GM12878 (cell line): Measurements from ENCODE around the gene MAML2. TPM values are rescaled to one million over a fixed set of nuclear protein-coding genes. Genes with fewer than 3 reads are reported as not detected.

Experiments used
- ATAC-seq: fragments of 200-7000 bp; cut with Tn5 transposase; 3 replicates; pipeline ENCODE4 v1.9.1; 2020; ENCODE audit warnings: mild to moderate bottlenecking, moderate library complexity
- BruUV-seq: library from RNA; stranded (reverse); fragments of 400-500 nt; replicated peaks from 2 replicates; lab custom pipeline; 2021; lab: Mats Ljungman, UMichigan
- CTCF ChIA-PET: fragments of 300-600 bp; sonication (Branson Sonifier 250); formaldehyde crosslinking; extraction: SDS; loops from one replicate; lab custom pipeline; 2021; ENCODE audit warnings: inconsistent platforms; lab: Yijun Ruan, JAX
- POLR2A ChIA-PET: fragments of 350-600 bp; formaldehyde crosslinking; extraction: SDS; loops from one replicate; lab custom pipeline; 2021; ENCODE audit warnings: inconsistent platforms; lab: Charles Lee
- RAD21 ChIA-PET: fragments of 300-600 bp; sonication (Branson Sonifier 250); formaldehyde crosslinking; loops from one replicate; lab custom pipeline; 2023; ENCODE audit warnings: antibody characterized with exemption; ENCODE audit not compliant: unreplicated experiment; lab: Charles Lee
- SMC1A ChIA-PET: fragments of 300-600 bp; sonication (Branson Sonifier 250); formaldehyde crosslinking; loops from one replicate; lab custom pipeline; 2023; ENCODE audit not compliant: unreplicated experiment, uncharacterized antibody; lab: Charles Lee
- DNase-seq: peaks from one replicate; pipeline ENCODE4 v3.0.0-alpha.2; 2011; ENCODE audit warnings: low read depth, low spot score
- FAIRE-seq: peaks from 3 replicates; lab custom pipeline; 2011; peaks lifted over from hg19 to GRCh38; lab: Jason Lieb, UNC
- H2AFZ ChIP-seq: 2 replicates; pipeline ENCODE4 v1.6.0; 2011; ENCODE audit warnings: low read depth, low read length, control low read depth; ENCODE audit not compliant: control insufficient read depth
- H3K27ac ChIP-seq: 2 replicates; pipeline ENCODE4 v1.5.1; 2011; ENCODE audit warnings: control low read depth; ENCODE audit not compliant: control insufficient read depth, insufficient read depth
- H3K27me3 ChIP-seq, 2 experiments: replicated peaks in 1 of 2; 2 replicates each; pipeline versions ENCODE4 v1.6.0 to v1.6.1; 2011; ENCODE audit warnings: low read length in 1 of 2; ENCODE audit not compliant: control insufficient read depth in 2 of 2, insufficient read depth in 2 of 2
- H3K36me3 ChIP-seq, 2 experiments: 2 replicates each; pipeline ENCODE4 v1.5.1; 2011; ENCODE audit warnings: low read length in 1 of 2; ENCODE audit not compliant: control insufficient read depth in 2 of 2, insufficient read depth in 2 of 2
- H3K4me1 ChIP-seq: 2 replicates; pipeline ENCODE4 v1.6.1; 2011; ENCODE audit warnings: mild to moderate bottlenecking, low read length, moderate library complexity, mixed read lengths; ENCODE audit not compliant: control insufficient read depth, insufficient read depth
- H3K4me2 ChIP-seq: 2 replicates; pipeline ENCODE4 v1.6.0; 2011; ENCODE audit warnings: control low read depth; ENCODE audit not compliant: control insufficient read depth, insufficient read depth
- H3K4me3 ChIP-seq: fragments of 200-600 bp; sonication (generic); 2 replicates; pipeline ENCODE4 v1.5.1; 2016
- H3K79me2 ChIP-seq: 2 replicates; pipeline ENCODE4 v1.6.0; 2011; ENCODE audit warnings: low read length; ENCODE audit not compliant: control insufficient read depth, insufficient read depth
- H3K9ac ChIP-seq: 2 replicates; pipeline ENCODE4 v1.8.0; 2011; ENCODE audit warnings: low read length, control low read depth, mixed read lengths; ENCODE audit not compliant: control insufficient read depth, insufficient read depth
- H3K9me3 ChIP-seq: replicated peaks from 3 replicates; pipeline ENCODE4 v1.5.1; 2011; ENCODE audit warnings: mild to moderate bottlenecking, low read length; ENCODE audit not compliant: control insufficient read depth, insufficient read depth
- H4K20me1 ChIP-seq: 2 replicates; pipeline ENCODE4 v1.6.0; 2011; ENCODE audit not compliant: control insufficient read depth, insufficient read depth
- ATF2 ChIP-seq: IDR thresholded peaks from 2 replicates; pipeline ENCODE4 v1.6.1; 2012; ENCODE audit warnings: low read length, inconsistent platforms
- ETV6 ChIP-seq, 2 experiments: fragments of 450-650 bp in 1 of 2; IDR thresholded peaks in 1 of 2; conservative IDR thresholded peaks in 1 of 2; 2 replicates each; pipeline ENCODE4 v1.6.1; 2014; ENCODE audit warnings: antibody characterized with exemption in 1 of 2, borderline replicate concordance in 1 of 2, low read depth in 1 of 2, mild to moderate bottlenecking in 1 of 2, moderate library complexity in 1 of 2
- NFYB ChIP-seq: IDR thresholded peaks from 2 replicates; pipeline ENCODE4 v1.6.1; 2011; ENCODE audit warnings: low read depth, mild to moderate bottlenecking, low read length, improper control_type of control experiment, moderate library complexity; ENCODE audit not compliant: insufficient read depth
- POU2F2 ChIP-seq: IDR thresholded peaks from 3 replicates; pipeline ENCODE4 v1.6.1; 2011; ENCODE audit warnings: low read depth, mild to moderate bottlenecking, low read length, borderline replicate concordance
- SMC3 ChIP-seq: IDR thresholded peaks from 2 replicates; pipeline ENCODE4 v1.6.1; 2011; ENCODE audit warnings: low read length, improper control_type of control experiment, borderline replicate concordance
- ZNF622 ChIP-seq: fragments of 450-650 bp; IDR thresholded peaks from 2 replicates; pipeline ENCODE4 v1.6.1; 2017; ENCODE audit warnings: mild to moderate bottlenecking, inconsistent platforms
- ZNF687 ChIP-seq: fragments of 450-650 bp; IDR thresholded peaks from 2 replicates; pipeline ENCODE4 v1.6.1; 2017; ENCODE audit warnings: mild to moderate bottlenecking, moderate library complexity
- in situ Hi-C: fragments of 300-500 bp; cut with MboI; formaldehyde crosslinking; loops from 9 replicates; pipeline ENCODE4 v1.14.3; 2018; ENCODE audit warnings: mixed read lengths
- intact Hi-C: fragments of 100-400 bp; cut with micrococcal nuclease; formaldehyde crosslinking; loops from one replicate; pipeline ENCODE4 v1.14.2; 2022; ENCODE audit not compliant: unreplicated experiment
- polyA plus RNA-seq, 11 experiments: library from polyadenylated mRNA; depleted of rRNA in 4 of 11; unstranded in 6 of 11; stranded (reverse) in 5 of 11; fragments of >200 nt; fragmentation: Nextera tagmentation in 4 of 11; fragmentation: Illumina TruSeq in 1 of 11; extraction: Ambion mirVana in 4 of 11; extraction: Trizol in 1 of 11; gene quantifications; 1 replicate in 1 of 11; 2 replicates in 10 of 11; pipeline versions ENCODE4 v1.2.1 to v1.2.3, GENCODE V29; 2011 to 2016; ENCODE audit warnings: inconsistent platforms in 2 of 11, missing spikeins in 2 of 11, low read depth in 1 of 11
- total RNA-seq, 4 experiments: library from RNA; depleted of rRNA in 3 of 4; stranded (reverse); fragments of >200 nt in 3 of 4; fragmentation: Illumina TruSeq in 1 of 4; extraction: Trizol in 1 of 4; gene quantifications; 2 replicates each; pipeline versions ENCODE4 v1.2.1 to v1.2.3, GENCODE V29; 2013 to 2021

Gene MAML2
- total and polyA plus RNA-seq, 10 of the 15 experiments (the other 5 are each of a cell fraction or from before 2014, with no cell fraction given) = 2.5 to 15.1 (median 12.0) TPM

GRCh38 chr11:96063053-96063452, 279.9 kb downstream of the MAML2 start (continued):
- TF ChIP-seq ZNF687 = no peak
- TF ChIP-seq POU2F2 = no peak
- no peak for TF ChIP-seq ATF2
- no peak for TF ChIP-seq ZNF622
- TF ChIP-seq SMC3 = no peak

GRCh38 chr11:96062134-96062533, 280.9 kb downstream of the MAML2 start:
- H3K4me1 ChIP-seq = no peaks in the 10 kb centered on the region
- CTCF ChIA-PET = interaction anchor here (0.6 to 1.6 kb wide), 7 partner anchors 10 to 332 kb away, joined by 3 to 7 read pairs (median 3); partner anchors contain the start of gene MAML2
- peak; percentile 88 for ATAC-seq
- DNase-seq = no peak
- in situ Hi-C loops (no loop called here), intact Hi-C loops (no loop called here)
- no peaks in the 10 kb centered on the region; a peak in 1 of 4 replicates for H3K36me3 ChIP-seq
- no peaks in the 10 kb centered on the region; the same call in 1 of the 2 replicates for H3K79me2 ChIP-seq
- no peak overlapping the region for H3K9ac ChIP-seq
- SMC1A ChIA-PET = interaction anchor here (0.7 to 4.8 kb wide), 8 partner anchors 10 to 332 kb away, joined by 3 to 18 read pairs (median 4); partner anchors contain the start of gene MAML2
- no TSS peak for BruUV-seq
- no peaks in the 10 kb centered on the region for H4K20me1 ChIP-seq
- RAD21 ChIA-PET = interaction anchor here (0.8 to 3.0 kb wide), 3 partner anchors 13 to 281 kb away, joined by 3 to 11 read pairs (median 7); partner anchors contain the start of gene MAML2
- H3K4me2 ChIP-seq = no peak overlapping the region
- POLR2A ChIA-PET = interaction anchor here (0.6 to 1.2 kb wide), 4 partner anchors 9 to 327 kb away, joined by 3 to 4 read pairs (median 4); no protein-coding TSS in a partner anchor
- FAIRE-seq = no peak
- H3K27me3 ChIP-seq = no peaks in the 10 kb centered on the region
- no peak for TF ChIP-seq NFYB
- 0 out of 4 replicates have a peak, but pooled peaks of 1 of the 2 experiments have one; percentile 19 for TF ChIP-seq ETV6 (conservative IDR thresholded peaks at IDR 0.05 in 1 of 2, IDR thresholded peaks at IDR 0.05 in 1 of 2; ENCODE audit: borderline replicate concordance in 1 of 2, low read depth in 1 of 2)
- TF ChIP-seq, all 136 proteins: peak for 1
- no peak overlapping the region for H3K27ac ChIP-seq
- H3K4me3 ChIP-seq = no peak overlapping the region
- H2AFZ ChIP-seq = no peak overlapping the region
- no peaks in the 10 kb centered on the region for H3K9me3 ChIP-seq
